K562 (cell line): ENCODE measurements around the gene ATAD3B. TPM values are rescaled to one million over a fixed set of nuclear protein-coding genes. Genes with fewer than 3 reads are reported as not detected.

ENCODE experiments used
- CEBPG ChIP-seq, 3 experiments: fragments of 200-800 bp in 1 of 3; sonication (Bioruptor generic) in 1 of 3; sonication (generic) in 1 of 3; formaldehyde crosslinking in 1 of 3; IDR thresholded peaks in 2 of 3; conservative IDR thresholded peaks in 1 of 3; 2 replicates each; pipeline versions ENCODE4 v1.6.1 to v1.8.0; 2016 to 2022; ENCODE audit warnings: missing compliant biosample characterization in 2 of 3, missing genetic modification characterization in 2 of 3, mild to moderate bottlenecking in 1 of 3, missing genetic modification reagents in 1 of 3
- KAT7 ChIP-seq: sonication (generic); formaldehyde crosslinking; IDR thresholded peaks from 2 replicates; pipeline ENCODE4 v1.8.0; 2022; ENCODE audit warnings: missing genetic modification reagents, mild to moderate bottlenecking, borderline replicate concordance
- KAT8 ChIP-seq: fragments of 450-650 bp; IDR thresholded peaks from 2 replicates; pipeline ENCODE4 v1.6.1; 2016; ENCODE audit warnings: low read depth, mild to moderate bottlenecking
- NONO ChIP-seq, 2 experiments: fragments of 200-400 bp in 1 of 2; fragments of 450-650 bp in 1 of 2; formaldehyde crosslinking in 1 of 2; IDR thresholded peaks; 2 replicates each; pipeline ENCODE4 v1.6.1; 2017; ENCODE audit warnings: low read depth in 2 of 2, mild to moderate bottlenecking in 2 of 2, moderate library complexity in 2 of 2, low read length in 1 of 2
- RFX5 ChIP-seq: IDR thresholded peaks from 2 replicates; pipeline ENCODE4 v1.6.1; 2011; ENCODE audit warnings: low read depth, mild to moderate bottlenecking, improper control_type of control experiment, low read length
- SIN3A ChIP-seq, 2 experiments: fragments of 150-350 bp in 1 of 2; IDR thresholded peaks; 2 replicates each; pipeline ENCODE4 v1.6.1; 2011 to 2016; ENCODE audit warnings: borderline replicate concordance in 2 of 2, low read depth in 2 of 2, low read length in 2 of 2, mild to moderate bottlenecking in 2 of 2, moderate library complexity in 2 of 2; ENCODE audit not compliant: control insufficient read depth in 1 of 2
- WHSC1 ChIP-seq: IDR thresholded peaks from one replicate; pipeline ENCODE4 v1.6.1; 2012; ENCODE audit warnings: low read length, control low read depth, inconsistent platforms
- ZFPM2 ChIP-seq: fragments of 250-450 bp; sonication (Bioruptor Pico); IDR thresholded peaks from 2 replicates; pipeline ENCODE4 v1.5.1; 2022; ENCODE audit warnings: mild to moderate bottlenecking
- ZNF224 ChIP-seq: sonication (generic); formaldehyde crosslinking; IDR thresholded peaks from 2 replicates; pipeline ENCODE4 v1.8.0; 2022; ENCODE audit warnings: mild to moderate bottlenecking, missing genetic modification reagents
- ZNF431 ChIP-seq: sonication (generic); formaldehyde crosslinking; IDR thresholded peaks from 2 replicates; pipeline ENCODE4 v1.8.0; 2022; ENCODE audit warnings: mild to moderate bottlenecking, missing genetic modification reagents
- ZNF583 ChIP-seq: fragments of 250-450 bp; sonication (Bioruptor Pico); IDR thresholded peaks from 2 replicates; pipeline ENCODE4 v1.4.0; 2020
- polyA plus RNA-seq, 8 experiments: library from polyadenylated mRNA; depleted of rRNA in 4 of 8; stranded (reverse) in 5 of 8; unstranded in 3 of 8; fragments of >200 nt; fragmentation: Nextera tagmentation in 2 of 8; fragmentation: Illumina TruSeq in 1 of 8; extraction: Ambion mirVana in 2 of 8; extraction: Trizol in 1 of 8; gene quantifications; 2 replicates each; pipeline versions ENCODE4 v1.2.1 to v1.2.3, GENCODE V29; 2011 to 2014; ENCODE audit warnings: inconsistent platforms in 1 of 8, missing spikeins in 1 of 8
- total RNA-seq, 7 experiments: library from RNA; depleted of rRNA in 6 of 7; stranded (reverse); fragments of >200 nt in 6 of 7; fragmentation: Illumina TruSeq in 2 of 7; extraction: Trizol in 2 of 7; gene quantifications; 2 replicates each; pipeline versions ENCODE4 v1.2.1 to v1.2.3, GENCODE V29; 2011 to 2021; ENCODE audit warnings: low replicate concordance in 1 of 7
- TF ChIP-seq, protein P1 (sequence below): sonication (generic); formaldehyde crosslinking; IDR thresholded peaks from 2 replicates; pipeline ENCODE4 v1.9.0; 2022; ENCODE audit warnings: mild to moderate bottlenecking, missing genetic modification reagents
- TF ChIP-seq, protein P2 (sequence below): fragments of 250-450 bp; sonication (Bioruptor Pico); IDR thresholded peaks from 2 replicates; pipeline ENCODE4 v1.8.0; 2022; ENCODE audit warnings: inconsistent platforms, mild to moderate bottlenecking, moderate library complexity, borderline replicate concordance

The ATAD3B gene
- total and polyA plus RNA-seq, 9 of the 15 experiments (the other 6 are each of a cell fraction or from before 2014, with no cell fraction given), result 0.07 to 113 (median 27.7) TPM

- TF ChIP-seq KAT8 (no peak), ZNF583 (CRISPR knock-in tag) (peak; percentile 71; the same call in 1 of the 2 replicates), WHSC1 (no peak), CEBPG (CRISPR knock-in tag; IDR thresholded peaks at IDR 0.05) (no peak), CEBPG (tag; conservative IDR thresholded peaks at IDR 0.05 in 1 of 2, IDR thresholded peaks at IDR 0.05 in 1 of 2) (no peak), NONO (IDR thresholded peaks at IDR 0.05; ENCODE audit: low read depth in 2 of 2, low read length in 1 of 2) (no peak), ZNF431 (no peak), ZNF224 (CRISPR knock-in tag) (no peak), ZFPM2 (no peak), SIN3A (IDR thresholded peaks at IDR 0.05; ENCODE audit: borderline replicate concordance in 2 of 2, control insufficient read depth in 1 of 2, low read depth in 2 of 2, low read length in 2 of 2) (peak in 1 of 2 experiments; percentile 74; a peak in 2 of 4 replicates), RFX5 (no peak), KAT7 (no peak)
- TF ChIP-seq, protein P1, sequence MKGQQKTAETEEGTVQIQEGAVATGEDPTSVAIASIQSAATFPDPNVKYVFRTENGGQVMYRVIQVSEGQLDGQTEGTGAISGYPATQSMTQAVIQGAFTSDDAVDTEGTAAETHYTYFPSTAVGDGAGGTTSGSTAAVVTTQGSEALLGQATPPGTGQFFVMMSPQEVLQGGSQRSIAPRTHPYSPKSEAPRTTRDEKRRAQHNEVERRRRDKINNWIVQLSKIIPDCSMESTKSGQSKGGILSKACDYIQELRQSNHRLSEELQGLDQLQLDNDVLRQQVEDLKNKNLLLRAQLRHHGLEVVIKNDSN (CRISPR knock-in tag), result no peak
- TF ChIP-seq, protein P2, sequence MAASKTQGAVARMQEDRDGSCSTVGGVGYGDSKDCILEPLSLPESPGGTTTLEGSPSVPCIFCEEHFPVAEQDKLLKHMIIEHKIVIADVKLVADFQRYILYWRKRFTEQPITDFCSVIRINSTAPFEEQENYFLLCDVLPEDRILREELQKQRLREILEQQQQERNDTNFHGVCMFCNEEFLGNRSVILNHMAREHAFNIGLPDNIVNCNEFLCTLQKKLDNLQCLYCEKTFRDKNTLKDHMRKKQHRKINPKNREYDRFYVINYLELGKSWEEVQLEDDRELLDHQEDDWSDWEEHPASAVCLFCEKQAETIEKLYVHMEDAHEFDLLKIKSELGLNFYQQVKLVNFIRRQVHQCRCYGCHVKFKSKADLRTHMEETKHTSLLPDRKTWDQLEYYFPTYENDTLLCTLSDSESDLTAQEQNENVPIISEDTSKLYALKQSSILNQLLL, result no peak
Observed at GRCh38 chr1:1432951-1433803, 38.4 kb upstream of the ATAD3B start (continued).
